ENCODE results near the gene CACNA1I. TPM values are rescaled to one million over a fixed set of nuclear protein-coding genes. Genes with fewer than 3 reads are reported as not detected.
A peak's percentile ranks its signal among the peaks of the same experiment; 100 is the strongest.

Gene CACNA1I
- total RNA-seq, 2 donors from 2014 or later, result 0.69 to 1.0 TPM

GRCh38 chr22:39661842-39662685 lies 91.5 kb downstream of the CACNA1I start:
- peaks cover 14% of the 10 kb centered on the region for H3K4me1 ChIP-seq
- DNase-seq, result peak; percentile 80
- no peak overlapping the region for H3K27ac ChIP-seq
- H3K27me3 ChIP-seq, result peaks cover 27% of the 10 kb centered on the region
- H3K36me3 ChIP-seq, result no peaks in the 10 kb centered on the region
- TF ChIP-seq, protein P1, sequence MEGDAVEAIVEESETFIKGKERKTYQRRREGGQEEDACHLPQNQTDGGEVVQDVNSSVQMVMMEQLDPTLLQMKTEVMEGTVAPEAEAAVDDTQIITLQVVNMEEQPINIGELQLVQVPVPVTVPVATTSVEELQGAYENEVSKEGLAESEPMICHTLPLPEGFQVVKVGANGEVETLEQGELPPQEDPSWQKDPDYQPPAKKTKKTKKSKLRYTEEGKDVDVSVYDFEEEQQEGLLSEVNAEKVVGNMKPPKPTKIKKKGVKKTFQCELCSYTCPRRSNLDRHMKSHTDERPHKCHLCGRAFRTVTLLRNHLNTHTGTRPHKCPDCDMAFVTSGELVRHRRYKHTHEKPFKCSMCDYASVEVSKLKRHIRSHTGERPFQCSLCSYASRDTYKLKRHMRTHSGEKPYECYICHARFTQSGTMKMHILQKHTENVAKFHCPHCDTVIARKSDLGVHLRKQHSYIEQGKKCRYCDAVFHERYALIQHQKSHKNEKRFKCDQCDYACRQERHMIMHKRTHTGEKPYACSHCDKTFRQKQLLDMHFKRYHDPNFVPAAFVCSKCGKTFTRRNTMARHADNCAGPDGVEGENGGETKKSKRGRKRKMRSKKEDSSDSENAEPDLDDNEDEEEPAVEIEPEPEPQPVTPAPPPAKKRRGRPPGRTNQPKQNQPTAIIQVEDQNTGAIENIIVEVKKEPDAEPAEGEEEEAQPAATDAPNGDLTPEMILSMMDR (IDR thresholded peaks at IDR 0.05), result no peak
- no peak overlapping the region for H3K9ac ChIP-seq (ENCODE audit: low read depth in 2 of 2, low read length in 2 of 2)
- intact Hi-C loops (cut with DNase I), result no loop called here
- H3K9me3 ChIP-seq, result no peaks in the 10 kb centered on the region
- H3K4me3 ChIP-seq, result peak overlapping the region; percentile 30

DNA sequence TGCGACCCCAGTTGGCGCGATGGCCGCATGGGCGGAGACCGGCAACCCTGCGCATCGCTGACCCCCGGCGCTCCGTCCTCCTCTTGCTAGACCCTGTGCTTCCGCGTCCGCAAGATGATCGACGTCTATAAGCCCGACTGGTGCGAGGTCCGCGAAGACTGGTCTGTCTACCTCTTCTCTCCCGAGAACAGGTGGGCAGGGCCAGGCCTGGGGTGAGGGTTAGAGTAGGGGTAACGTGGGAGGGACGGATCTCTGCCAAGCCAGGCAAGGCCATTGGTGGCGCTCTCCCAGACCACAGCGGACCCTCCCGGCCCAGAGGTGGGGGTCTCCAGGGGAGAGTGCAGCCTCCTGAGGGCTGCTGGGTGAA lies 92.1 kb downstream of the CACNA1I start:
- no peaks in the 10 kb centered on the region for H3K36me3 ChIP-seq
- H3K4me3 ChIP-seq, result peak overlapping the region; percentile 30
- no peak for DNase-seq
- TF ChIP-seq, protein P1 (IDR thresholded peaks at IDR 0.05), result no peak
- intact Hi-C loops (cut with DNase I), result no loop called here
- no peak overlapping the region for H3K27ac ChIP-seq
- no peak overlapping the region for H3K9ac ChIP-seq (ENCODE audit: low read depth in 2 of 2, low read length in 2 of 2)
- H3K4me1 ChIP-seq, result peaks cover 14% of the 10 kb centered on the region
- H3K27me3 ChIP-seq, result peaks cover 27% of the 10 kb centered on the region
- H3K9me3 ChIP-seq, result no peaks in the 10 kb centered on the region

- Histone ChIP-seq H3K4me1 (peaks cover 14% of the 10 kb centered on the region), H3K27ac (no peak overlapping the region), H3K4me3 (no peak overlapping the region), H3K9me3 (no peaks in the 10 kb centered on the region), H3K27me3 (peaks cover 27% of the 10 kb centered on the region), H3K9ac (ENCODE audit: low read depth in 2 of 2, low read length in 2 of 2) (no peak overlapping the region), H3K36me3 (no peaks in the 10 kb centered on the region)
- intact Hi-C loops (cut with DNase I), result no loop called here
- peak; percentile 73 for DNase-seq
- TF ChIP-seq, protein P1 (IDR thresholded peaks at IDR 0.05), result no peak
These were observed 93.2 kb downstream of the CACNA1I start for GRCh38 chr22:39663751-39664150.

DNA sequence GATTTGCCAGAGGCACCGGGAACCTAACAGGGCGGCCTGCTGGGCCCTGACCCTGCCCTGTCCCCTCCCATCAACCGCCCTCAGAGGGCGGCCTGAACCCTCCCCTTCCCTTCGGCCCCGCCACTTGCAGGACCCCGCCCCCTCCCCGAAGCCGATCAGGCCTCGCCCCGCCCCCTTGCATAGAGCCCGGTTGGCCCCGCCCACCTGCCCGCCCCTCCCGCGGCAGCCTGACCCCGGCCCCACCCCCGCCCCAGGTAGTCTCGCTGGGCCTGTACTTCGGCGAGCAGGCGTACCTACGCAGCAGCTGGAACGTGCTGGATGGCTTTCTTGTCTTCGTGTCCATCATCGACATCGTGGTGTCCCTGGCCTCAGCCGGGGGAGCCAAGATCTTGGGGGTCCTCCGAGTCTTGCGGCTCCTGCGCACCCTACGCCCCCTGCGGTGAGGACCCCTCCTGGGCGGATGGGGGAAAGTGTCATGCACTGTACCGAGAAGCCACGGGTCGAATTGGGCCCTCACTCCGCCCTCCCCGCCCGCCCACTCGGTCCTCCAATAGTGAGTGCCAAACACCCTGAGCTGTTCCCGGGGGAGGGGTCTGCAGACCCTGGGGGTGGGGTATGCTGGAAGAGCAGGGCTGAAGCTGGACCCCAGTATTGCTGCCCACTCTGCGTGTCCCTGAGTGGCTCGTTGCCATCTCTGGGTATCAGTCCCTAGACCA lies 94.1 kb downstream of the CACNA1I start:
- Histone ChIP-seq H3K36me3 (no peaks in the 10 kb centered on the region), H3K9ac (ENCODE audit: low read depth in 2 of 2, low read length in 2 of 2) (no peak overlapping the region), H3K4me3 (no peak overlapping the region), H3K9me3 (no peaks in the 10 kb centered on the region), H3K27ac (no peak overlapping the region), H3K27me3 (peaks cover 27% of the 10 kb centered on the region), H3K4me1 (peaks cover 14% of the 10 kb centered on the region)
- peak; percentile 60 for DNase-seq
- TF ChIP-seq, protein P1 (IDR thresholded peaks at IDR 0.05), result no peak
- intact Hi-C loops (cut with DNase I), result no loop called here

- intact Hi-C loops (cut with DNase I), result no loop called here
- TF ChIP-seq, protein P1 (IDR thresholded peaks at IDR 0.05), result no peak
- no peak for DNase-seq
- no peaks in the 10 kb centered on the region for H3K36me3 ChIP-seq
- H3K27ac ChIP-seq, result no peak overlapping the region
- H3K4me1 ChIP-seq, result peaks cover 14% of the 10 kb centered on the region
- no peak overlapping the region for H3K4me3 ChIP-seq
- H3K9me3 ChIP-seq, result no peaks in the 10 kb centered on the region
- H3K27me3 ChIP-seq, result peaks cover 27% of the 10 kb centered on the region
- no peak overlapping the region for H3K9ac ChIP-seq (ENCODE audit: low read depth in 2 of 2, low read length in 2 of 2)
These were observed 94.7 kb downstream of the CACNA1I start for GRCh38 chr22:39665229-39665628.
